HG02610 (cell line): ENCODE data around the gene ACAD8.
A peak's percentile ranks its signal among the peaks of the same experiment; 100 is the strongest.
"Not testable (repeated sequence)": the region's sequence is repeated elsewhere in the genome, so short reads cannot be mapped to it uniquely, and the experiment has no call there.

ENCODE experiments used
- ATAC-seq: cut with Tn5 transposase; IDR thresholded peaks from one replicate; pipeline ENCODE4 v1.9.1; 2021; ENCODE audit warnings: mild to moderate bottlenecking, moderate library complexity; ENCODE audit not compliant: unreplicated experiment

The ACAD8 gene

GRCh38 chr11:134238956-134239355 is 14.4 kb upstream of the ACAD8 start:
- no peak for ATAC-seq

GRCh38 chr11:134240592-134240991 is 12.8 kb upstream of the ACAD8 start:
- no peak for ATAC-seq

GRCh38 chr11:134242376-134242775 is 11.0 kb upstream of the ACAD8 start:
- no peak for ATAC-seq

- ATAC-seq = no peak
Measured at GRCh38 chr11:134243913-134244312, 9.5 kb upstream of the ACAD8 start.

- ATAC-seq = peak; percentile 80
Measured at GRCh38 chr11:134244593-134244992, 8.8 kb upstream of the ACAD8 start.

GRCh38 chr11:134245434-134245833 is 7.9 kb upstream of the ACAD8 start:
- no peak for ATAC-seq

- no peak for ATAC-seq
Measured at GRCh38 chr11:134246100-134246499, 7.3 kb upstream of the ACAD8 start.

GRCh38 chr11:134246678-134247077 is 6.7 kb upstream of the ACAD8 start:
- ATAC-seq = no peak

- no peak for ATAC-seq
Measured at GRCh38 chr11:134248910-134249480, 4.4 kb upstream of the ACAD8 start.

GRCh38 chr11:134250246-134250645 is 3.1 kb upstream of the ACAD8 start:
- no peak for ATAC-seq

GRCh38 chr11:134250675-134251074 is 2.7 kb upstream of the ACAD8 start:
- no peak for ATAC-seq

- ATAC-seq = peak; percentile 29
Measured at GRCh38 chr11:134252346-134253187, 801 bp upstream of the ACAD8 start.

- ATAC-seq = no peak
Measured at GRCh38 chr11:134254433-134255183, 1.2 kb downstream of the ACAD8 start.

GRCh38 chr11:134255184-134255561 is 1.8 kb downstream of the ACAD8 start:
- ATAC-seq = not testable (repeated sequence)

- no peak for ATAC-seq
Measured at GRCh38 chr11:134257101-134257500, 3.7 kb downstream of the ACAD8 start.

GRCh38 chr11:134258577-134258976 is 5.2 kb downstream of the ACAD8 start:
- no peak for ATAC-seq

- no peak for ATAC-seq
Measured at GRCh38 chr11:134260503-134260902, 7.1 kb downstream of the ACAD8 start.

- ATAC-seq = no peak
Measured at GRCh38 chr11:134260983-134261382, 7.6 kb downstream of the ACAD8 start.

GRCh38 chr11:134261626-134262488 is 8.5 kb downstream of the ACAD8 start:
- ATAC-seq = no peak

GRCh38 chr11:134264966-134265764 is 11.8 kb downstream of the ACAD8 start:
- ATAC-seq = no peak
